ENCODE results near the gene CRYAB.
A peak's percentile ranks its signal among the peaks of the same experiment; 100 is the strongest.
"Not testable (repeated sequence)": the region's sequence is repeated elsewhere in the genome, so short reads cannot be mapped to it uniquely, and the experiment has no call there.

Gene CRYAB

GRCh38 chr11:111939836-111940604, 28.4 kb upstream of the CRYAB start:
- Mint-ChIP-seq H3K9me3 (no peaks in the 10 kb centered on the region), H3K27me3 (peaks cover 9% of the 10 kb centered on the region), H3K36me3 (ENCODE audit: low read depth) (no peaks in the 10 kb centered on the region), H3K27ac (no peak overlapping the region), H3K4me1 (ENCODE audit: low read depth) (peaks cover 55% of the 10 kb centered on the region), H3K4me3 (no peak overlapping the region)
- intact Hi-C loops (cut with micrococcal nuclease), result loop anchor here (2.0 kb wide), 1 partner anchor 341 kb away; no protein-coding TSS in a partner anchor

GRCh38 chr11:111938687-111939160, 27.2 kb upstream of the CRYAB start:
- Mint-ChIP-seq H3K4me3 (no peak overlapping the region), H3K27me3 (peaks cover 9% of the 10 kb centered on the region), H3K4me1 (ENCODE audit: low read depth) (peaks cover 43% of the 10 kb centered on the region), H3K9me3 (no peaks in the 10 kb centered on the region), H3K27ac (peak overlapping the region; percentile 55), H3K36me3 (ENCODE audit: low read depth) (no peaks in the 10 kb centered on the region)
- intact Hi-C loops (cut with micrococcal nuclease), result loop anchor here (2.0 kb wide), 1 partner anchor 342 kb away; no protein-coding TSS in a partner anchor

- no peaks in the 10 kb centered on the region for H3K36me3 Mint-ChIP-seq (ENCODE audit: low read depth)
- no peak overlapping the region for H3K27ac Mint-ChIP-seq
- intact Hi-C loops (cut with micrococcal nuclease), result loop anchor here (2.0 kb wide), 1 partner anchor 343 kb away; no protein-coding TSS in a partner anchor
- peaks cover 40% of the 10 kb centered on the region for H3K4me1 Mint-ChIP-seq (ENCODE audit: low read depth)
- H3K9me3 Mint-ChIP-seq, result no peaks in the 10 kb centered on the region
- H3K27me3 Mint-ChIP-seq, result peaks cover 9% of the 10 kb centered on the region
- H3K4me3 Mint-ChIP-seq, result peak overlapping the region; percentile 81
Measured at GRCh38 chr11:111937844-111938243, 26.3 kb upstream of the CRYAB start.

GRCh38 chr11:111937461-111937769, 25.8 kb upstream of the CRYAB start:
- Mint-ChIP-seq H3K4me3 (peak overlapping the region; percentile 81), H3K9me3 (no peaks in the 10 kb centered on the region), H3K27me3 (peaks cover 9% of the 10 kb centered on the region), H3K27ac (peak overlapping the region; percentile 58), H3K36me3 (ENCODE audit: low read depth) (no peaks in the 10 kb centered on the region), H3K4me1 (ENCODE audit: low read depth) (peaks cover 40% of the 10 kb centered on the region)
- intact Hi-C loops (cut with micrococcal nuclease), result no loop called here

GRCh38 chr11:111936040-111936540, 24.5 kb upstream of the CRYAB start:
- intact Hi-C loops (cut with micrococcal nuclease), result no loop called here
- H3K27ac Mint-ChIP-seq, result peak overlapping the region; percentile 58
- peaks cover 40% of the 10 kb centered on the region for H3K4me1 Mint-ChIP-seq (ENCODE audit: low read depth)
- H3K9me3 Mint-ChIP-seq, result no peaks in the 10 kb centered on the region
- H3K4me3 Mint-ChIP-seq, result peak overlapping the region; percentile 81
- peaks cover 9% of the 10 kb centered on the region for H3K27me3 Mint-ChIP-seq
- no peaks in the 10 kb centered on the region for H3K36me3 Mint-ChIP-seq (ENCODE audit: low read depth)

- H3K4me3 Mint-ChIP-seq, result no peak overlapping the region
Measured at GRCh38 chr11:111935317-111936039, 23.9 kb upstream of the CRYAB start.

GRCh38 chr11:111934306-111934705, 22.7 kb upstream of the CRYAB start:
- H3K4me3 Mint-ChIP-seq, result no peak overlapping the region
- no peaks in the 10 kb centered on the region for H3K9me3 Mint-ChIP-seq
- no peak overlapping the region for H3K27ac Mint-ChIP-seq
- intact Hi-C loops (cut with micrococcal nuclease), result loop anchor here (5.0 kb wide), 1 partner anchor 243 kb away; the partner anchor contains the start of gene BCO2
- H3K4me1 Mint-ChIP-seq (ENCODE audit: low read depth), result peaks cover 37% of the 10 kb centered on the region
- H3K36me3 Mint-ChIP-seq (ENCODE audit: low read depth), result no peaks in the 10 kb centered on the region
- H3K27me3 Mint-ChIP-seq, result peaks cover 9% of the 10 kb centered on the region

More at GRCh38 chr11:111935317-111936039, 23.9 kb upstream of the CRYAB start:
- H3K36me3 Mint-ChIP-seq (ENCODE audit: low read depth), result no peaks in the 10 kb centered on the region
- H3K27me3 Mint-ChIP-seq, result peaks cover 9% of the 10 kb centered on the region
- intact Hi-C loops (cut with micrococcal nuclease), result no loop called here
- H3K27ac Mint-ChIP-seq, result no peak overlapping the region
- no peaks in the 10 kb centered on the region for H3K9me3 Mint-ChIP-seq
- H3K4me1 Mint-ChIP-seq (ENCODE audit: low read depth), result peaks cover 40% of the 10 kb centered on the region

GRCh38 chr11:111933872-111934271, 22.3 kb upstream of the CRYAB start:
- H3K4me3 Mint-ChIP-seq, result no peak overlapping the region
- no peaks in the 10 kb centered on the region for H3K9me3 Mint-ChIP-seq
- H3K27ac Mint-ChIP-seq, result no peak overlapping the region
- intact Hi-C loops (cut with micrococcal nuclease), result loop anchor here (5.0 kb wide), 1 partner anchor 243 kb away; the partner anchor contains the start of gene BCO2
- peaks cover 33% of the 10 kb centered on the region for H3K4me1 Mint-ChIP-seq (ENCODE audit: low read depth)
- H3K27me3 Mint-ChIP-seq, result peaks cover 9% of the 10 kb centered on the region
- H3K36me3 Mint-ChIP-seq (ENCODE audit: low read depth), result no peaks in the 10 kb centered on the region

GRCh38 chr11:111933176-111933575, 21.6 kb upstream of the CRYAB start:
- H3K9me3 Mint-ChIP-seq; H3K27ac Mint-ChIP-seq; H3K4me3 Mint-ChIP-seq; H3K27me3 Mint-ChIP-seq; H3K36me3 Mint-ChIP-seq (ENCODE audit: low read depth): not testable (repeated sequence)
- intact Hi-C loops (cut with micrococcal nuclease), result loop anchor here (5.0 kb wide), 1 partner anchor 244 kb away; the partner anchor contains the start of gene BCO2
- H3K4me1 Mint-ChIP-seq (ENCODE audit: low read depth), result peaks cover 26% of the 10 kb centered on the region

- Mint-ChIP-seq H3K27me3 (peaks cover 4% of the 10 kb centered on the region), H3K4me1 (ENCODE audit: low read depth) (peaks cover 20% of the 10 kb centered on the region), H3K9me3 (no peaks in the 10 kb centered on the region), H3K27ac (no peak overlapping the region), H3K36me3 (ENCODE audit: low read depth) (no peaks in the 10 kb centered on the region), H3K4me3 (no peak overlapping the region)
- intact Hi-C loops (cut with micrococcal nuclease), result loop anchor here (5.0 kb wide), 1 partner anchor 245 kb away; the partner anchor contains the start of gene BCO2
Measured at GRCh38 chr11:111932611-111932950, 21.0 kb upstream of the CRYAB start.

- Mint-ChIP-seq H3K36me3 (ENCODE audit: low read depth) (no peaks in the 10 kb centered on the region), H3K27ac (no peak overlapping the region), H3K4me3 (no peak overlapping the region), H3K27me3 (no peaks in the 10 kb centered on the region), H3K9me3 (no peaks in the 10 kb centered on the region), H3K4me1 (ENCODE audit: low read depth) (peaks cover 21% of the 10 kb centered on the region)
- intact Hi-C loops (cut with micrococcal nuclease), result loop anchor here (5.0 kb wide), 1 partner anchor 247 kb away; the partner anchor contains the start of gene BCO2
Measured at GRCh38 chr11:111930472-111930871, 18.9 kb upstream of the CRYAB start.

GRCh38 chr11:111926505-111927391, 15.2 kb upstream of the CRYAB start:
- peak overlapping the region; percentile 82 for H3K27ac Mint-ChIP-seq
- intact Hi-C loops (cut with micrococcal nuclease), result loop anchor here (1.0 to 5.0 kb wide), 5 partner anchors 47 to 301 kb away; partner anchors contain the start of genes ALG9, CFAP68, DLAT and FDXACB1
- no peaks in the 10 kb centered on the region for H3K36me3 Mint-ChIP-seq (ENCODE audit: low read depth)
- no peaks in the 10 kb centered on the region for H3K9me3 Mint-ChIP-seq
- peaks cover 17% of the 10 kb centered on the region for H3K4me1 Mint-ChIP-seq (ENCODE audit: low read depth)
- no peaks in the 10 kb centered on the region for H3K27me3 Mint-ChIP-seq
- H3K4me3 Mint-ChIP-seq, result peak overlapping the region; percentile 79

GRCh38 chr11:111925953-111926352, 14.4 kb upstream of the CRYAB start:
- no peaks in the 10 kb centered on the region for H3K27me3 Mint-ChIP-seq
- intact Hi-C loops (cut with micrococcal nuclease), result loop anchor here (1.0 to 5.0 kb wide), 5 partner anchors 47 to 301 kb away; partner anchors contain the start of genes ALG9, CFAP68, DLAT and FDXACB1
- peaks cover 17% of the 10 kb centered on the region for H3K4me1 Mint-ChIP-seq (ENCODE audit: low read depth)
- H3K9me3 Mint-ChIP-seq, result no peaks in the 10 kb centered on the region
- peak overlapping the region; percentile 82 for H3K27ac Mint-ChIP-seq
- H3K4me3 Mint-ChIP-seq, result peak overlapping the region; percentile 34
- no peaks in the 10 kb centered on the region for H3K36me3 Mint-ChIP-seq (ENCODE audit: low read depth)
